ENCODE measurements around the gene TPCN2. TPM values are rescaled to one million over a fixed set of nuclear protein-coding genes. Genes with fewer than 3 reads are reported as not detected.

The TPCN2 gene
- total RNA-seq, 1 experiment from 2014 or later: 3.0 TPM

DNA sequence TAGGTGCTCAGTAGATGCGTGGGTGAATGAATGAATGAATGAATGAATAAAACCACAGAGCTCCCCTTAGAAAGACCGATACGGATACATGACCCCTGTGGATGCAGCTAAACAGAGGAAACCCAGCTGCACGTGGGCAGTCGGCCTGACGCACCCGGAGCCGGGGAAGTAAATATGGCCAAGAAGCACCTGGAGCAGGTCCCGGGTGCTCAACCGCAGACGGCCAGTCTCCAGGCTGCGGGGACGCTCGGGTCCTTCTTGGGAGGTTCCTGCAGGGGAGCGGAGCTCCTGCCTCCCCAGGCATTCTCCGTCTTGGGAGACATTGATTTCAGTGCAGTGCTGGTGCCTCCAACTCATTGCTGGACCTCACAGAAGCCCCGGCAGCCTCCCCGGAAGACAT lies 11.7 kb upstream of the TPCN2 start:
- no peak for DNase-seq (ENCODE audit: low read depth)

GRCh38 chr11:69037544-69037943 lies 11.2 kb upstream of the TPCN2 start:
- DNase-seq (ENCODE audit: low read depth): no peak

DNA sequence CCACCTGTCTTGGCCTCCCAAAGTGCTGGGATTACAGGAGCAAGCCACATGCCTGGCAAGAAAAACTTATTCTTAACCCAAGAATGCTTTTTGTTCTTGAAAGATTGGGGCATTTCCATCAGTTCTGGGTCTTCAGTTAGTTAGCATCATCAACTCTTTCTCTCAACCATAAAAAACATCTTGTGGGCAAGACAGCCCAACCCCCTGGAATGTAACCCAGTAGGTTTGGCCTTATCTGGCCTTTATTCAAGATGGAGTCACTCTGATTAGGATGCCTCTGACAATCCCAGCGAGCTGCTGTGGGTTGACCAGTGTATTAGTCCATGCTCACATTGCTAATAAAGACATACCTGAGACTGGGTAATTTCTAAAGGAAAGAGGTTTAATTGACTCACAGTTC lies 9.2 kb upstream of the TPCN2 start:
- DNase-seq (ENCODE audit: low read depth): peak; percentile 54

- no peak for DNase-seq (ENCODE audit: low read depth)
These were observed 8.7 kb upstream of the TPCN2 start for GRCh38 chr11:69040051-69040450.

DNA sequence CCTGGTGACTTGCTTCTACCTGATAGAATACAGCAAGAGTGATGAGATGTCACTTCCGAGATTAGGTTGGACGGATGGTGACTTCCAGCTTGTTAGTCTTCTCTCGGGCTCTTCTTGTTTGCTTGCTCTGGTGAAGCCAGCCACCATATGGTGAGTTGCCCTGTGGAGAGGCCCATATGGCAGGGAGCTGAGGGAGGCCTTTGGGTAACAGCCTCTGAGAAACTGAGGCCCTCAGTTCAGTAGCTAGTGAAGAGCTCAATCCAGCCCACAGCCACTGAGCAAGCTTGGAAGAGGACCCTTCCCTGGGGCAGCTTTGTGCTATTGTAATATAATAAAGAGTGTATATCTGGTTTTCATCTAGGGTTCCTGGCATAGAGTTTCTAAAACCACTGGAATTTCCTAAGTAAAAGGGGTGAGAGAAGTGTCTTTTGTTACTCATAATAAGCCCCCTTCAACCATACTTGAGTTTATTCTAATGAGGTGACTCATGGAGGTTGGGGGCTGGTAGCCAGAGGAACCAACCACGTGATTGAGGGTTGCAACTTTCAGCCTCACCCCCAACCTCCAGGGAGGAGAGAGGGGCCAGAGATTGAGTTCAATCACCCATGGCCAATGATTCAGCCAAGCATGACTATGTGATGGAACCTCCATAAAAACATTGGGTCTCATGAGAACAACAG lies 8.0 kb upstream of the TPCN2 start:
- DNase-seq (ENCODE audit: low read depth): peak; percentile 87

GRCh38 chr11:69041516-69041915 lies 7.2 kb upstream of the TPCN2 start:
- peak; percentile 23 for DNase-seq (ENCODE audit: low read depth)

GRCh38 chr11:69044111-69045013 lies 4.4 kb upstream of the TPCN2 start:
- DNase-seq (ENCODE audit: low read depth): peak; percentile 83

DNA sequence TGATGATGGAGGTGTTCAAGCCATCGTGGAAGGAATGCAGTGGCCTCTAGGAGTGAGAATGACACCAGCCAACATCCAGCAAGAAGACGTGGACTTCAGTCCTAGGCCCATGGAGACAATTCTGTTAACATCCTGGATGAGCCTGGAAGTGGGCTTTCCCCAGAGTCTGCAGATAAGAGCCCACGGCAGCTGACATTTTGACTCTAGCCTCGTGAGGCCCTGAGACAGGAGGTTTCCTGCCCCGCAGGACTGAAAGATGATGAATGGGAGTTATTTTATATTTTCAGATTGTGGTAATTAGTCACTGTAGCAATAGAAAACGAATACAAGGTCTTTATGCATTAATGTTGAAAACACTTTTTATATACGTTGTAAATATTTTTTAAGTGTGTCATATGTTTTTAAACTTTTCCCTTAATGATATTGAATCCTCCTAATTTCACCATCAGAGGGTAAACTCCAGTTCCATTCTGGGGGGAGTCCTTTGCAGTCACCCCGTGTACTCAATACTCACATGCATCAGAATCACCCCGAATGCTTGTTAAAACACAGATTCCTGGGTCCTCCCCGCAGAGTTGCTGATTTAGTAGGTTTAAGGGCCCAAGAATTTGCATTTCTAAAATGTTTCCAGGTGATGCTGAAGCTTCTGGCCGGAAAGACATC lies 570 bp upstream of the TPCN2 start:
- no peak for DNase-seq (ENCODE audit: low read depth)

DNA sequence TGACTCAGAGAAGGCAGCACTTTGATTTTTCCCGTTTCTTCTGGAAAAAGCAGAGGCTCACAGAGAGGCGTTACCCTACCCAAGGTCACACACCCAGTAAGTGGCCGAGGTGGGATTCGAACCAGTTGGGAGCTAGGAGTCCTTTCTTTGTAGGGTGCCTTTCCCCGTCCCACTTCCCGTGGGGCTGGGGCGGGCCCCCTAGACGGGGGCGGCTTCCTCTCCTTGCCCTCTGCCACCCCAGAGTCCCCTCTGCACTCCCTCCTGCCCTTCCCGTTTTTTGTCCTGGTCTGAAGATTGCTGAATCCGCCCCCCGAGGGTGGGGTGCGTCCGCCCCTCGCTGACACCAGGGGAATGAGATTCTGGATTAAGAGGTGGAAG lies 747 bp downstream of the TPCN2 start:
- no peak for DNase-seq (ENCODE audit: low read depth)

- no peak for DNase-seq (ENCODE audit: low read depth)
These were observed 2.1 kb downstream of the TPCN2 start for GRCh38 chr11:69050592-69051380.

GRCh38 chr11:69051381-69052342 lies 2.9 kb downstream of the TPCN2 start:
- DNase-seq (ENCODE audit: low read depth): no peak

- DNase-seq (ENCODE audit: low read depth): no peak
These were observed 3.8 kb downstream of the TPCN2 start for GRCh38 chr11:69052343-69053168.

- DNase-seq (ENCODE audit: low read depth): no peak
These were observed 4.4 kb downstream of the TPCN2 start for GRCh38 chr11:69053169-69053477.

GRCh38 chr11:69053546-69054396 lies 5.0 kb downstream of the TPCN2 start:
- DNase-seq (ENCODE audit: low read depth): no peak

DNA sequence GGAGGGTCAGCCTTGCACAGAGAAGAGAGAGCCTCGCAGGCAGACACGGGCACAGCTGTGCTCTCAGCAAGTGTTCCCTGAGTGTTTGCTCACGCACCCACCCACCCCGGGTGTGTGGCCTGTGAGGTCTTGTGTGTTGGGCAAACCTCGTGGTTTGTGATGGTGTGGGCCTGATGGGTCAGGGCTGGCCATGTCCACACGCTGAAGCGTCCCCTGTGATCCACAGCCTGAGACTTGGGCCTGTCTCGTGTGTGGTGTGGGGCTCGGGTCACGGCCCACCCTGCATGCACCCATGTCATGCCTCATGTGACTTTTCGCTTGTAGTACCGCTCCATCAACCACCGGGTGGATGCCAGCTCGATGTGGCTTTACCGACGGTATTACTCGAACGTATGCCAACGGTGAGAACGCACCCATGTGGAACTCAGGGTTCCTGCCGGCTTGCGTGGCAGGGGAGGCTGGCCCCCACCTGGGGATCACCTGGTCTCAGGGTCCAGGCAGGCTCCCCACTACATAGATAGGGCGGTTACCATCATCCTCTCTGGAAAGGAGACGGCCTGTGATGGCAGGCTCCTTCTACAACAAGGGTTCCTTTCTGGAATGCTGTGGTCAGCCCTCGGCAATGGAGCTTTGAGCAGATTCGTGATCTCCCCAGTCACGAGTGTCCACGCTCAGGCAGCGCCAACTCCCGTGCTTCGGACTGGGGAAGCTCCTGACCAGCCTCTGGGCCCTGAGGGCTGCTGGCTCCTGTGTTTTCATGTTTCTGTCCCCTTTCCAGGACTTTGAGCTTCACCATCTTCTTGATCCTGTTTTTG lies 5.9 kb downstream of the TPCN2 start:
- DNase-seq (ENCODE audit: low read depth): no peak

GRCh38 chr11:69055212-69055586 lies 6.5 kb downstream of the TPCN2 start:
- no peak for DNase-seq (ENCODE audit: low read depth)

GRCh38 chr11:69055598-69056516 lies 7.1 kb downstream of the TPCN2 start:
- no peak for DNase-seq (ENCODE audit: low read depth)
